ENCODE data around the gene PIEZO2. TPM values are rescaled to one million over a fixed set of nuclear protein-coding genes. Genes with fewer than 3 reads are reported as not detected.
"Not testable (repeated sequence)": the region's sequence is repeated elsewhere in the genome, so short reads cannot be mapped to it uniquely, and the experiment has no call there.

PIEZO2 gene

GRCh38 chr18:10638539-10638885 is 510.9 kb downstream of the PIEZO2 start:
- not testable (repeated sequence) for DNase-seq (ENCODE audit: low read depth in 1 of 2, low spot score in 1 of 2); H3K27me3 ChIP-seq (ENCODE audit: insufficient read depth, poor library complexity, severe bottlenecking); H3K4me3 ChIP-seq (replicated peaks; ENCODE audit: insufficient read depth, low read length); H3K27ac ChIP-seq (replicated peaks)

- not testable (repeated sequence) for H3K27ac ChIP-seq (replicated peaks); H3K4me3 ChIP-seq (replicated peaks; ENCODE audit: insufficient read depth, low read length); DNase-seq (ENCODE audit: low read depth in 1 of 2, low spot score in 1 of 2); H3K27me3 ChIP-seq (ENCODE audit: insufficient read depth, poor library complexity, severe bottlenecking)
Measured at GRCh38 chr18:10637858-10638538, 511.4 kb downstream of the PIEZO2 start.

- not testable (repeated sequence) for H3K27me3 ChIP-seq (ENCODE audit: insufficient read depth, poor library complexity, severe bottlenecking); H3K27ac ChIP-seq (replicated peaks); H3K4me3 ChIP-seq (replicated peaks; ENCODE audit: insufficient read depth, low read length)
- peak; percentile 33; the same call in 1 of the 2 replicates for TF ChIP-seq SPI1 (IDR thresholded peaks at IDR 0.05; ENCODE audit: borderline replicate concordance, low read depth)
- DNase-seq (ENCODE audit: low read depth in 1 of 2, low spot score in 1 of 2) = peak; percentile 35 to 68
Measured at GRCh38 chr18:10629076-10629475, 520.3 kb downstream of the PIEZO2 start.

- DNase-seq (ENCODE audit: low read depth in 1 of 2, low spot score in 1 of 2); H3K27ac ChIP-seq (replicated peaks); H3K4me3 ChIP-seq (replicated peaks; ENCODE audit: insufficient read depth, low read length); H3K27me3 ChIP-seq (ENCODE audit: insufficient read depth, poor library complexity, severe bottlenecking): not testable (repeated sequence)
Measured at GRCh38 chr18:10626606-10627213, 522.7 kb downstream of the PIEZO2 start.

- not testable (repeated sequence) for H3K27me3 ChIP-seq (ENCODE audit: insufficient read depth, poor library complexity, severe bottlenecking); H3K27ac ChIP-seq (replicated peaks); DNase-seq (ENCODE audit: low read depth in 1 of 2, low spot score in 1 of 2); H3K4me3 ChIP-seq (replicated peaks; ENCODE audit: insufficient read depth, low read length)
Measured at GRCh38 chr18:10623606-10624005, 525.8 kb downstream of the PIEZO2 start.

GRCh38 chr18:10622982-10623381 is 526.4 kb downstream of the PIEZO2 start:
- H3K4me3 ChIP-seq (replicated peaks; ENCODE audit: insufficient read depth, low read length); DNase-seq (ENCODE audit: low read depth in 1 of 2, low spot score in 1 of 2); H3K27ac ChIP-seq (replicated peaks); H3K27me3 ChIP-seq (ENCODE audit: insufficient read depth, poor library complexity, severe bottlenecking): not testable (repeated sequence)

GRCh38 chr18:10620670-10621329 is 528.6 kb downstream of the PIEZO2 start:
- H3K4me3 ChIP-seq (replicated peaks; ENCODE audit: insufficient read depth, low read length); H3K27me3 ChIP-seq (ENCODE audit: insufficient read depth, poor library complexity, severe bottlenecking); H3K27ac ChIP-seq (replicated peaks): not testable (repeated sequence)
- peak in 1 of 2 experiments; percentile 28 for DNase-seq (ENCODE audit: low read depth in 1 of 2, low spot score in 1 of 2)

Small RNAs within 50 kb of the gene (microRNA-seq; reads per million reads assigned to microRNA genes)
- gene MIR6788 = not detected
